Retinal pigment epithelial cell (primary cell): Measurements from ENCODE around the gene DIDO1.

Experiments used
- DNase-seq: peaks from one replicate; pipeline ENCODE4 v3.0.0-alpha.2; 2010; ENCODE audit warnings: low read depth
- H3K4me3 ChIP-seq: 2 replicates; pipeline ENCODE4 v1.5.1; 2011; ENCODE audit warnings: mild to moderate bottlenecking, low read length, control low read depth, moderate library complexity
- TF ChIP-seq, protein P1 (sequence below): conservative IDR thresholded peaks from 2 replicates; pipeline ENCODE4 v1.5.1; 2011; ENCODE audit warnings: low read depth, low read length, control low read depth, inconsistent platforms

DIDO1 gene

DNA sequence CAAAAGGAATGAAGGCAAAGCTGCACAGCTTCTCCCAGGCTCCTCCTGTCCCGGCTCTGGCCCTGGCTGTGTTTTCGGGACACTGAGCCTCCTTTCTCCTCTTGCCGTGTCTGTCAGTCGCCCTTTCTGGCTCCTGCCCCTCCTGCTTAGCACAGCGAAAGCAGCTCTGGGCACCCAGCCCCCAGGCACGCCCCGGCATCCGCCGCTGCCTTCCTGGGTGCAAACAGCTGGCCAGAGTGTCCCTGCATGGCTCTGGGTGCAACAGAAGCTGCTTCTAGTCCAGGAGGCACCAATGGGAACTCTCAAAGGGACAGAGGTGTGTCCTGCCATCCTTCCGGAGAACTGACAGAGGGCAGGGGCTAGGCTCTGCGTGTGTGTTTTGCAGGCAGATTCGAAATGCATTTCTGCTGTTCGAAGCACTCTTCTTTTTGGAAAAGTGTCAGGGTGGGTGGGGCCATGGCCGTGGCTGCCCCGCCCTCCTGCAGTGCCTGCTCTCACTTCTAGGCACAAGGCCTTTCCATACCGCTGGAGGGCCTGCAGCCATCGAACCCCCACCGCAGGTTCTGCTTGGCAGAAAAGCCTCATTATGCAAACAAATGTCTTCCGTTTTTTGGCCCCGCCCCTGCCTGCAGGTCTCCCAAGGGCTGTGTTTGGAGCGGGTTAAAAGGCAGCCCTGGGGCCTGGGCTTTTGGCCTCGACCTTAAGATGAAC lies 93.9 kb downstream of the DIDO1 start:
- DNase-seq: no peak
- TF ChIP-seq, protein P1, sequence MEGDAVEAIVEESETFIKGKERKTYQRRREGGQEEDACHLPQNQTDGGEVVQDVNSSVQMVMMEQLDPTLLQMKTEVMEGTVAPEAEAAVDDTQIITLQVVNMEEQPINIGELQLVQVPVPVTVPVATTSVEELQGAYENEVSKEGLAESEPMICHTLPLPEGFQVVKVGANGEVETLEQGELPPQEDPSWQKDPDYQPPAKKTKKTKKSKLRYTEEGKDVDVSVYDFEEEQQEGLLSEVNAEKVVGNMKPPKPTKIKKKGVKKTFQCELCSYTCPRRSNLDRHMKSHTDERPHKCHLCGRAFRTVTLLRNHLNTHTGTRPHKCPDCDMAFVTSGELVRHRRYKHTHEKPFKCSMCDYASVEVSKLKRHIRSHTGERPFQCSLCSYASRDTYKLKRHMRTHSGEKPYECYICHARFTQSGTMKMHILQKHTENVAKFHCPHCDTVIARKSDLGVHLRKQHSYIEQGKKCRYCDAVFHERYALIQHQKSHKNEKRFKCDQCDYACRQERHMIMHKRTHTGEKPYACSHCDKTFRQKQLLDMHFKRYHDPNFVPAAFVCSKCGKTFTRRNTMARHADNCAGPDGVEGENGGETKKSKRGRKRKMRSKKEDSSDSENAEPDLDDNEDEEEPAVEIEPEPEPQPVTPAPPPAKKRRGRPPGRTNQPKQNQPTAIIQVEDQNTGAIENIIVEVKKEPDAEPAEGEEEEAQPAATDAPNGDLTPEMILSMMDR: no peak
- no peak overlapping the region for H3K4me3 ChIP-seq

DNA sequence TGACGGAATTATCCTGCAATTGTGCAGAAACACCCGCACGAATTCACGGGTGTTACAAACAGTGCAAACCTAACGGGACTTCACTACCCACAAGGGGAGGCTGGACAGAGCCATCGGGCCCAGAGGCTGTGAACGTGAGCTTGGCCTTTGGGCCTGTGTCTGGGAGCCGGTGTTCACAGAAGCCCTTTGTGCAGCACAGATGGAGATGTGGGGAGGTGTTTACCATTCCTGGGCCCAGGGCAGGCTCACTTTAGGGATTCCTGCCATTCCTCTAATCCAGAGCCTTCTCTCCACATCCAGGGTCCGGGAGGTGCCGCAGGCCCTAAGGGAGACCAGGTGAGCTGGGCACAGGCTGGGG lies 94.5 kb downstream of the DIDO1 start:
- no peak overlapping the region for H3K4me3 ChIP-seq
- TF ChIP-seq, protein P1: no peak
- DNase-seq: no peak

DNA sequence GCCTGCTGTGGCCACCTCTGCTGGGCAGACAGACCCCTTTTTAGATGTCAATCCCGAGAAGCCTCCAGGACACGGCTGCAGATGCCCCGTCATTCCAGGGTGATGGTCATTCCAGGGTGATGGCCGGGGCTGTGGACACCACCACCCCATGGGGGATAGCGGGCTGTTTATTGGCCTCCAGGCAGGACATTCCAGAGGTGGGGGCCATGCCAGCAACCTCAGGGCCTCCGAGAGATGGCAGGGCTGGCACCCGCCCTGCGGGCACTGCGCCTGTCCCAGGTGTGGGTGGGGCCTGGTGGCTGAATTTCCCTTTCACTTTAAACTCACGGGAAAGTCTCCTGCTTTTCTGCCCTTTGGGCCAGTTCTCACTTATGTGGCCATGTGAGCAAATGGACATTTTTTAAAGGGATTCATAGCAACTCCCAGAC lies 94.9 kb downstream of the DIDO1 start:
- TF ChIP-seq, protein P1: no peak
- no peak for DNase-seq
- H3K4me3 ChIP-seq: no peak overlapping the region

DNA sequence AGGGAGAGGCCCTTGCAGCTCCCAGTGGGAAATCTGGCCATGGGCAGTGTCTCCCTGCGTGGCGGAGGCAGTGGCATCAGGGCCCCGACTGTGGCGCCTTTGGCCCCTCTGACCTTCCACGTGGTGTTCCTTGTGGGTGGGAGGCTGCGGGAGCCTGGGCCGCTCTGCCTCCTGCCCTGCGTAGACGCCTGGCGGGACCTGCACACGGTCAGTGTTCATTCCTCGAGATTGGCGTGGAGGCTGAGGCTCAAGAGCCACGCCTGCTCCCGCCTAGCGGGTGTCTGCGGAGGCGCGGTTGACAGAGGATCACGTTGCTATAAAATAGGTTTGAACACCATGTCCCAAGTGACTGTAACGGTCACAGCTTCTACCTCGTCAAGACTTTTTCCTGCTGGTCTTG lies 95.5 kb downstream of the DIDO1 start:
- TF ChIP-seq, protein P1: no peak
- H3K4me3 ChIP-seq: no peak overlapping the region
- DNase-seq: no peak

DNA sequence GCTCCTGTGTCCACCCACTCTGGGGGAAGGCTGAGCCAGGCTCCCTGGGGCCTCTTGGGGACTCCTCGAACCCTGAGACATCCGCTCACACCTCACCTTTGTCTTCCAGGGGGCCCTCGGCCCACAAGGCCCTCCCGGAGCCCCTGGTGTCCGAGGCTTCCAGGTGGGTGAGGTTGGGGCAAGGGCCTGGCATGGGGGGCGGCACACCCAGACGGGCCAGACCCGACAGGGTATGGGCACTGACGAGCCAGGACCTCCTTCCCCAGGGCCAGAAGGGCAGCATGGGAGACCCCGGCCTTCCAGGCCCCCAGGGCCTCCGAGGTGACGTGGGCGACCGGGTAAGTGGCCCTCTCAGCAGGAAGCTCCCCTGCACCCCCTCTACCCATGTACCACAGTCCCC lies 96.1 kb downstream of the DIDO1 start:
- TF ChIP-seq, protein P1: no peak
- DNase-seq: no peak
- no peak overlapping the region for H3K4me3 ChIP-seq

DNA sequence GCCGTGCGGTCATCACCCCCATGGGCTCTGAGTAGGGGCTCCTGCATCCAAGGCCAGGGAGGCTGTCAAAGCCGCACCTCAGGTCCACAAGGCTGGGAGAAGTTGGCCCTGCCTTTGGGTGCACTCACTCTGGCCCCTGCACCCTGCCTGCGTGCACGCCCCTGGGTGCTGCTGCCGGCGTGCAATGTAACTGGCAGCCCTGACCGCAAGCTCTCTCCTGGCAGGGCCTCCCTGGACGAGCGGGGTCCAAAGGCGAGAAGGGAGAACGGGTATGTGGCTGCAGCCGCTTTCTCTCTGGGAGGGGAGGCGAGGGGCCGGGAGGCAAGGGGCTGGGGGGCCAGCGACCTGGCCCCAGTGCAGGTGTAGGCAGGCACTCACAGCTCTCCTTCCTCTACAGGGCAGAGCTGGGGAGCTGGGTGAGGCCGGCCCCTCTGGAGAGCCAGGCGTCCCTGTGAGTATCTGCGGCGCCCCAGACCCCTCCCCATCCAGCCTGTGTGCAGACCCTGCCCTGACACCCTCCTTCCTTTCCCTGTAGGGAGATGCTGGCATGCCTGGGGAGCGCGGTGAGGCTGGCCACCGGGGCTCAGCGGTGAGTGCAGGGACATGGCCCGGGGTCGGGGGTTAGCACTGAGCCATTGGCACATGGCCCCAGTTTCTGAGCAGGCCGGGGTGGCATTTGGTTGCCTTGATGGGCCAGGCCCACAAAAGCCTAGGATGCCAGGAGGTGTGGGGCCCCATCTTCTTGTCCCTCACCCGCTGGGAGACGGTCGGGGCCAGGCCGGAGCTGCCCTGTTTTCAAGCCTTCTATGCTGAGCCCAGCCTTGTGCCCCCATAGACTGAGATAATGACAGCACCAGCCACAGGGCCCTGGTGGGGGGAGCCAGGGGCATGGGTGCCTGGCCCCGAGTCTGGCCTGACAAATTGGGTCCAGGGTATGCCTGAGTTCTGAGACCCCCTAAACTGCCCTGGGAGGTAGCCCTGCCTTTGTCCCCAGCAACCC lies 96.8 kb downstream of the DIDO1 start:
- TF ChIP-seq, protein P1: no peak
- no peak overlapping the region for H3K4me3 ChIP-seq
- no peak for DNase-seq
